Duodenal mucosa (tissue), 2 donors: ENCODE data around the gene TCF19.

Experiments
- H3K27ac ChIP-seq: one replicate; pipeline ENCODE4 v1.7.0; 2013; ENCODE audit warnings: low read depth, low read length
- H3K27me3 ChIP-seq, 2 donors: one replicate each; pipeline ENCODE4 v1.7.0; 2013; ENCODE audit warnings: low read length in 2 of 2, control low read depth in 1 of 2; ENCODE audit not compliant: insufficient read depth in 2 of 2, control insufficient read depth in 1 of 2
- H3K36me3 ChIP-seq, 2 donors: one replicate each; pipeline ENCODE4 v1.7.0; 2013; ENCODE audit warnings: low read length in 2 of 2, control low read depth in 1 of 2; ENCODE audit not compliant: insufficient read depth in 2 of 2, control insufficient read depth in 1 of 2
- H3K4me1 ChIP-seq, 2 donors: one replicate each; pipeline ENCODE4 v1.7.0; 2013; ENCODE audit warnings: low read length in 2 of 2, control low read depth in 1 of 2; ENCODE audit not compliant: insufficient read depth in 2 of 2, control insufficient read depth in 1 of 2
- H3K4me3 ChIP-seq, 2 donors: one replicate each; pipeline ENCODE4 v1.7.0; 2013; ENCODE audit warnings: low read length in 2 of 2, low read depth in 1 of 2
- H3K9ac ChIP-seq, 2 donors: one replicate each; pipeline ENCODE4 v1.7.0; 2013; ENCODE audit warnings: low read length in 2 of 2, low read depth in 1 of 2
- H3K9me3 ChIP-seq, 2 donors: one replicate each; pipeline ENCODE4 v1.7.0; 2013; ENCODE audit warnings: low read length in 2 of 2, control low read depth in 1 of 2; ENCODE audit not compliant: control insufficient read depth in 1 of 2

TCF19 gene

DNA sequence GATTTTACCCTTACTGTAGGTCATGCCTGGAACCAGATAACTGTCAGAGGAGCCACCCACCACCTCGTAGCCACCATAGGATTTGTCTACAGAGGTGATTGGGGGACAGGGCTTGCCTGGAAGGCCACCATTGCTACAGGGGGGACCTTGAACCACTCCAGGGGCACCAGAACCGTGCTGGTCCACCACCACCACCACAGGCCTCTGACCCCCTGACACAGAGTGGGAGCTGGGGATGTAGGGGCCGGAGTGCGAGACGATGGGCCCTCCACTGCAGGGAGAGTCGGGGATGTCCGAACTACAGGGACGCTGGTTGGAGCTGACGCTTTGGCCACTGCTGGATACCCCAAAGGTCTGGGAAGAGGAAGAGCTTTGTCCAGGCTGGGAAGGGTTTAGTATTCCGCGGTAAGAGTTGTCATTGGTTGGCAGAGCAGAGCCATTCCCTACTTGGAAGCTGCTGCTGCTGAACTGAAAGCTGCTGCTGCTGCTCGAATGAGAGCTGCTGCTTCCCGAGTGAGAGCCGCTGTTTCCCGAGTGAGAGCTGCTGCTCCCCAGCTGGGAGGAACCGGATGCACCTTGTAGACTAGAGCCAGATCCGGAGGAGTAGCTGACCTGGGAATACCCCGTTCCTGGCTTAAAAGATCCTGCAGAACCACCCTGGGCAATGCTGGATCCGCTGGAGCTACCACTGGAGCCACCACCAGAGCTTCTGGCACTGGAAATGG is 41.6 kb upstream of the TCF19 start:
- Histone ChIP-seq H3K27ac (no peak overlapping the region), H3K9me3 (no peaks in the 10 kb centered on the region), H3K4me1 (peaks cover 18 to 20% of the 10 kb centered on the region in 2 donors), H3K9ac (no peak overlapping the region), H3K27me3 (no peaks in the 10 kb centered on the region), H3K4me3 (no peak overlapping the region), H3K36me3 (no peaks in the 10 kb centered on the region)

DNA sequence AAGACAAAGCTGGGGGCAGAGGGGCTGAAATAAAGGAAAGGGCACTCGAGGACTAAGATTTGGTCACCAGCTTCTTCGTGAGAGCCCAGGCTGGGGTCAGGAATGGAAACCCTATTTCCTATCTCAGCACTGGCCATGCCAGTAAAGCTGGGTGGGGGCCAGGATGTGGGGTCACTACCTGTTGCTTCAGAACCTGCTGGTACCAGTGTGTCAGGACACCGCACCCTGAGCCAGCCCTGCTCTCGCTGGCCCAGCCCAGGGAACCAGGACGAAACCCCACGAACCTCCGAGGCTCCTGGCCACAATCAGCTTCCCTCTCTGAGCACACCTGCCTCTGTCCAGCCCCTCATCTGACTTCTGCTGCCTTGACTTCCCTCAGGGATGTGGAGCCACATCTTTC is 40.2 kb upstream of the TCF19 start:
- Histone ChIP-seq H3K9me3 (no peaks in the 10 kb centered on the region), H3K4me3 (no peak overlapping the region), H3K27ac (no peak overlapping the region), H3K36me3 (no peaks in the 10 kb centered on the region), H3K9ac (no peak overlapping the region), H3K27me3 (no peaks in the 10 kb centered on the region), H3K4me1 (peaks cover 18 to 27% of the 10 kb centered on the region in 2 donors)

- no peak within 1 kb of the TSS for H3K9ac ChIP-seq
- no peak within 1 kb of the TSS for H3K4me3 ChIP-seq
- H3K4me1 ChIP-seq, result peaks cover 5 to 16% of the 10 kb centered on the region in 2 donors
Measured at GRCh38 chr6:31120151-31120915, 38.1 kb upstream of the TCF19 start, which contains the start of gene CDSN. CDSN (minus strand) TSS chr6:31120446; CDS start chr6:31120419, 27 bp downstream.

DNA sequence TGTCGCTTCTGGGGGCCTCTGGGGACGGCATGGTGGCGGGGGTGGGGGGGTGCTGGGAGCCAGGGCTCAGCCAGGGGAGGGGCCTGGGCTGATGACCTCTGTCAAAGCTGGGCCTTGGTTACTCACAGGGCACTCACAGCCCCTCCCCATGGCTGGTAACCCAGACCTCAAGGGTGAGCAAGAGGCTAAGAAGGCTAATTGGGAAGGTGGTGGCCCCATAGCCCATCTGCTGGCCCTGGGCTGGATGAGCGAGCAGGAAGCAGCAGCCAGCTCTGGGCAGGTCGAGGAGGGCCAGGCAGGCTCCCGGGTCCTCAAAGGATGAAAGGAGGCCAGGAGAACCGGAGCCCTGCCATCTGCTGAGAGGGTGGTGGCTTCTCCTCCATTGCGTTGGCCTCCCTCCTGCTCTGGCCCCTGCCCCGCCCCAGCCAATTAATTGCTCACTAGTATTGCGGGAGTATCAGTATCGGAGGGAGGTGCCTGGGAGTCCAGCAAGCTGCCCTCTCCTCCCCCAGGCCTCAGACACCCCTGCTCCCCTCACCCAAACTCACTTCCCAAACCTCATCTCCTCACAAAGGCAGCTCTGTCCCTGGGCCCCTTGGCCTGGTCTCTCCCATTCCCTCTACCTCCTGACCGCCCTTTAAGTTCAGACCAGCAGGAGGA is 37.1 kb upstream of the TCF19 start:
- Histone ChIP-seq H3K4me3 (no peak overlapping the region), H3K4me1 (peaks cover 6 to 12% of the 10 kb centered on the region in 2 donors), H3K27ac (no peak overlapping the region), H3K27me3 (no peaks in the 10 kb centered on the region), H3K9ac (no peak overlapping the region), H3K9me3 (no peaks in the 10 kb centered on the region), H3K36me3 (no peaks in the 10 kb centered on the region)

More at GRCh38 chr6:31120151-31120915, 38.1 kb upstream of the TCF19 start, which contains the start of gene CDSN:
- no peaks in the 10 kb centered on the region for H3K36me3 ChIP-seq
- no peaks in the 10 kb centered on the region for H3K9me3 ChIP-seq
- H3K27me3 ChIP-seq, result no peaks in the 10 kb centered on the region
- no peak within 1 kb of the TSS for H3K27ac ChIP-seq

GRCh38 chr6:31122791-31123706 is 35.3 kb upstream of the TCF19 start:
- H3K27ac ChIP-seq, result no peak overlapping the region
- no peaks in the 10 kb centered on the region for H3K36me3 ChIP-seq
- H3K9me3 ChIP-seq, result no peaks in the 10 kb centered on the region
- H3K4me1 ChIP-seq, result peaks cover 11 to 18% of the 10 kb centered on the region in 2 donors
- H3K27me3 ChIP-seq, result no peaks in the 10 kb centered on the region
- no peak overlapping the region for H3K4me3 ChIP-seq
- peak overlapping the region in 1 of 2 donors; percentile 25 for H3K9ac ChIP-seq

DNA sequence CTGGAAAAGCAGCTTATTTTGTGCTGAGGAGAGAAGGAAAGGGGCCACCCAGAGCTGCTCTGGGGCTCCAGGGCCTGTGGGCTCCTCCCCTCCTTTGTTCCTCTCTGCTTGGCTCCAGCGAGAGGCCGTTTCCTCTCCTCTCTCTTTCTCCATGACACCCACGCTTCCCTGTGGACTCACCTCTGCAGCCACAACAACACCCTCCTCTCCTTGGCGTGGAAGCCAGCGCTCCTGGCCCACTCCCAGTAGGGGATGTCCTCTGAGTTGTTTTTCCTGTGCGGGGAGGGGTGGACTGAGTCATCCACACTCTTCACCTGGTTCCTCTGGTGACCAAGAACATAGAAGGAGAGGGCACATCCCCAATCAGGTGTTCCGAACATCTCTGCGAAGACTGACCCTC is 33.2 kb upstream of the TCF19 start:
- Histone ChIP-seq H3K4me3 (no peak overlapping the region), H3K36me3 (no peaks in the 10 kb centered on the region), H3K27ac (no peak overlapping the region), H3K27me3 (no peaks in the 10 kb centered on the region), H3K9me3 (no peaks in the 10 kb centered on the region), H3K4me1 (peaks cover 11 to 18% of the 10 kb centered on the region in 2 donors), H3K9ac (no peak overlapping the region)

- Histone ChIP-seq H3K36me3 (no peaks in the 10 kb centered on the region), H3K9ac (no peak overlapping the region), H3K27ac (no peak overlapping the region), H3K27me3 (no peaks in the 10 kb centered on the region), H3K4me1 (peaks cover 11 to 18% of the 10 kb centered on the region in 2 donors), H3K4me3 (no peak overlapping the region), H3K9me3 (no peaks in the 10 kb centered on the region)
Measured at GRCh38 chr6:31125586-31126363, 32.6 kb upstream of the TCF19 start.

- Histone ChIP-seq H3K27me3 (no peaks in the 10 kb centered on the region), H3K36me3 (no peaks in the 10 kb centered on the region), H3K27ac (peak overlapping the region; percentile 46), H3K4me1 (peaks cover 11 to 15% of the 10 kb centered on the region in 2 donors), H3K9ac (peak overlapping the region in 1 of 2 donors; percentile 49), H3K9me3 (no peaks in the 10 kb centered on the region), H3K4me3 (no peak overlapping the region)
Measured at GRCh38 chr6:31126396-31127175, 31.8 kb upstream of the TCF19 start.
